Endothelial cell of umbilical vein (primary cell): ENCODE data around the gene PNPLA5. TPM values are rescaled to one million over a fixed set of nuclear protein-coding genes. Genes with fewer than 3 reads are reported as not detected.

Experiments
- BruUV-seq: library from RNA; stranded (reverse); fragments of 400-500 nt; replicated peaks from 2 replicates; lab custom pipeline; 2021; lab: Mats Ljungman, UMichigan
- CTCF ChIA-PET: fragments of 300-600, 350-600 bp; sonication (Branson Sonifier 250); formaldehyde crosslinking; loops from one replicate; lab custom pipeline; 2021; ENCODE audit warnings: antibody characterized with exemption, inconsistent platforms; lab: Charles Lee
- POLR2A ChIA-PET: fragments of 300-600, 350-600 bp; sonication (Branson Sonifier 250); formaldehyde crosslinking; loops from one replicate; lab custom pipeline; 2021; ENCODE audit warnings: antibody characterized with exemption, inconsistent platforms; lab: Charles Lee
- DNase-seq: peaks from one replicate; pipeline ENCODE4 v3.0.0-alpha.2; 2011; ENCODE audit warnings: low read depth, low spot score
- FAIRE-seq: peaks from 2 replicates; lab custom pipeline; 2011; peaks lifted over from hg19 to GRCh38; lab: Jason Lieb, UNC
- H2AFZ ChIP-seq: 2 replicates; pipeline ENCODE4 v1.6.0; 2012; ENCODE audit warnings: low read depth, low read length, control low read depth, inconsistent platforms
- H3K27ac ChIP-seq: 2 replicates; pipeline ENCODE4 v1.5.1; 2011; ENCODE audit warnings: low read depth, mild to moderate bottlenecking, control low read depth, low read length, moderate library complexity; ENCODE audit not compliant: insufficient read depth
- H3K27me3 ChIP-seq, 2 experiments: 2 replicates each; pipeline versions ENCODE4 v1.6.0 to v1.6.1; 2011; ENCODE audit warnings: low read length in 2 of 2, mixed read lengths in 1 of 2; ENCODE audit not compliant: control insufficient read depth in 2 of 2, insufficient read depth in 2 of 2
- H3K36me3 ChIP-seq, 2 experiments: 2 replicates in 1 of 2; 3 replicates in 1 of 2; pipeline ENCODE4 v1.5.1; 2011; ENCODE audit warnings: low read length in 2 of 2, mild to moderate bottlenecking in 1 of 2, moderate library complexity in 1 of 2; ENCODE audit not compliant: control insufficient read depth in 2 of 2, insufficient read depth in 2 of 2; ENCODE audit errors: extremely low read depth in 1 of 2
- H3K4me1 ChIP-seq: 3 replicates; pipeline ENCODE4 v1.5.1; 2011; ENCODE audit warnings: mild to moderate bottlenecking, low read length; ENCODE audit not compliant: control insufficient read depth, insufficient read depth; ENCODE audit errors: extremely low read depth
- H3K4me2 ChIP-seq: 2 replicates; pipeline ENCODE4 v1.6.1; 2011; ENCODE audit warnings: low read length, control low read depth, mixed read lengths; ENCODE audit not compliant: insufficient read depth
- H3K4me3 ChIP-seq, 3 experiments: fragments of 200-600 bp in 1 of 3; sonication (generic), shearing (Covaris generic) in 1 of 3; replicated peaks in 1 of 3; 2 replicates each; pipeline ENCODE4 v1.5.1; 2011 to 2016; ENCODE audit warnings: control low read depth in 3 of 3, low read length in 3 of 3, mild to moderate bottlenecking in 2 of 3, inconsistent platforms in 1 of 3, low read depth in 1 of 3, moderate library complexity in 1 of 3; ENCODE audit not compliant: insufficient read depth in 1 of 3
- H3K79me2 ChIP-seq: 2 replicates; pipeline ENCODE4 v1.6.0; 2012; ENCODE audit warnings: low read length, inconsistent platforms; ENCODE audit not compliant: control insufficient read depth, insufficient read depth
- H3K9ac ChIP-seq: replicated peaks from 2 replicates; pipeline ENCODE3; 2011; ENCODE audit warnings: low read length, control low read depth; ENCODE audit not compliant: insufficient read depth; ENCODE audit errors: extremely low read depth
- H3K9me1 ChIP-seq: replicated peaks from 3 replicates; pipeline ENCODE4 v1.6.0; 2011; ENCODE audit warnings: mild to moderate bottlenecking, low read length; ENCODE audit not compliant: control insufficient read depth, insufficient read depth; ENCODE audit errors: extremely low read depth
- H3K9me3 ChIP-seq: replicated peaks from 2 replicates; pipeline ENCODE4 v1.5.1; 2012; ENCODE audit warnings: low read length, inconsistent platforms; ENCODE audit not compliant: control insufficient read depth, insufficient read depth
- H4K20me1 ChIP-seq: replicated peaks from 2 replicates; pipeline ENCODE3; 2011; ENCODE audit warnings: mild to moderate bottlenecking, low read length; ENCODE audit not compliant: control insufficient read depth, insufficient read depth; ENCODE audit errors: extremely low read depth
- CTCF ChIP-seq, 2 donors: IDR thresholded peaks; 1 replicate in 1 of 2; 2 replicates in 1 of 2; pipeline ENCODE4 v1.5.1; 2011; ENCODE audit warnings: low read length in 2 of 2, mild to moderate bottlenecking in 2 of 2, moderate library complexity in 2 of 2, control low read depth in 1 of 2, inconsistent platforms in 1 of 2, low read depth in 1 of 2; ENCODE audit not compliant: insufficient read depth in 1 of 2; ENCODE audit errors: extremely low read depth in 1 of 2
- EZH2 ChIP-seq: IDR thresholded peaks from 2 replicates; pipeline ENCODE4 v1.6.1; 2012; ENCODE audit warnings: borderline replicate concordance, low read depth, mild to moderate bottlenecking, moderate library complexity, low read length, inconsistent platforms; ENCODE audit not compliant: severe bottlenecking
- FOS ChIP-seq: IDR thresholded peaks from 2 replicates; pipeline ENCODE4 v1.6.1; 2011; ENCODE audit warnings: mild to moderate bottlenecking, low read length, moderate library complexity, borderline replicate concordance; ENCODE audit not compliant: insufficient read depth
- GATA2 ChIP-seq: IDR thresholded peaks from 2 replicates; pipeline ENCODE4 v1.7.0; 2011; ENCODE audit warnings: low read depth, mild to moderate bottlenecking, moderate library complexity, mixed read lengths, low read length; ENCODE audit not compliant: insufficient read length, insufficient read depth
- JUN ChIP-seq: IDR thresholded peaks from 2 replicates; pipeline ENCODE4 v1.6.1; 2011; ENCODE audit warnings: borderline replicate concordance, low read depth; ENCODE audit not compliant: insufficient read length, insufficient read depth
- MAX ChIP-seq: IDR thresholded peaks from 2 replicates; pipeline ENCODE4 v1.6.1; 2011; ENCODE audit not compliant: insufficient read depth, insufficient read length
- MYC ChIP-seq: IDR thresholded peaks from one replicate; pipeline ENCODE4 v1.6.1; 2011; ENCODE audit warnings: mild to moderate bottlenecking, low read depth, low read length
- POLR2A ChIP-seq: IDR thresholded peaks from 2 replicates; pipeline ENCODE4 v1.6.1; 2012; ENCODE audit warnings: low read depth, mild to moderate bottlenecking, control low read depth, low read length
- POLR2AphosphoS5 ChIP-seq: IDR thresholded peaks from 2 replicates; pipeline ENCODE4 v1.6.1; 2012; ENCODE audit warnings: low read depth, mild to moderate bottlenecking, control low read depth, low read length, moderate library complexity; ENCODE audit not compliant: insufficient read depth
- dilution Hi-C: fragments of 300-500 bp; cut with MboI; formaldehyde crosslinking; loops from one replicate; pipeline ENCODE4 v1.15.0; 2019; ENCODE audit warnings: low sequenced_read_pairs; ENCODE audit not compliant: extremely low pct_ligation_motif_present
- intact Hi-C: fragments of 100-400 bp; cut with micrococcal nuclease; formaldehyde crosslinking; loops from one replicate; pipeline ENCODE4 v1.10.0; 2022
- polyA plus RNA-seq, 4 experiments: library from polyadenylated mRNA; depleted of rRNA in 3 of 4; stranded (reverse) in 3 of 4; unstranded in 1 of 4; fragments of >200 nt; gene quantifications; 2 replicates each; pipeline versions ENCODE4 v1.2.1 to v1.2.3, GENCODE V29; 2011 to 2012; ENCODE audit warnings: missing spikeins in 1 of 4
- total RNA-seq: library from RNA; stranded (reverse); gene quantifications from 2 replicates; pipeline ENCODE4 v1.2.3, GENCODE V29; 2021

PNPLA5 gene
- total and polyA plus RNA-seq, 2 donors (not counting 3 experiments of a cell fraction or from before 2014, with no cell fraction given) = not detected

- Histone ChIP-seq H2AFZ (no peak overlapping the region), H3K4me1 (no peaks in the 10 kb centered on the region), H3K4me3 (no peak overlapping the region), H3K27ac (no peak overlapping the region), H3K9me3 (no peaks in the 10 kb centered on the region), H3K4me2 (no peak overlapping the region), H3K27me3 (no peaks in the 10 kb centered on the region), H3K9me1 (no peaks in the 10 kb centered on the region), H4K20me1 (no peaks in the 10 kb centered on the region), H3K36me3 (no peaks in the 10 kb centered on the region), H3K9ac (no peak overlapping the region), H3K79me2 (no peaks in the 10 kb centered on the region)
- TF ChIP-seq EZH2 (no peak), CTCF (IDR thresholded peaks at IDR 0.05; ENCODE audit: extremely low read depth in 1 of 2, insufficient read depth in 1 of 2, low read depth in 1 of 2, low read length in 2 of 2) (no peak), POLR2A (no peak), FOS (no peak), POLR2AphosphoS5 (no peak), MAX (no peak), JUN (no peak), GATA2 (no peak), MYC (no peak)
- POLR2A ChIA-PET = no interaction called here
- dilution Hi-C loops = no loop called here
- no TSS peak for BruUV-seq
- intact Hi-C loops = no loop called here
- no peak for FAIRE-seq
- DNase-seq = no peak
- CTCF ChIA-PET = interaction anchor here (0.6 to 2.4 kb wide), 23 partner anchors 10 to 745 kb away, joined by 3 to 92 read pairs (median 6); partner anchors contain the start of genes PNPLA3 and SULT4A1
These were observed 9.6 kb downstream of the PNPLA5 start for GRCh38 chr22:43882122-43882767.
